HG03457 (cell line): Measurements from ENCODE around the gene AP2A2.
A peak's percentile ranks its signal among the peaks of the same experiment; 100 is the strongest.

Source experiments
- ATAC-seq: cut with Tn5 transposase; IDR thresholded peaks from one replicate; pipeline ENCODE4 v1.9.1; 2021; ENCODE audit warnings: moderate number of reproducible peaks; ENCODE audit not compliant: unreplicated experiment

Gene AP2A2

DNA sequence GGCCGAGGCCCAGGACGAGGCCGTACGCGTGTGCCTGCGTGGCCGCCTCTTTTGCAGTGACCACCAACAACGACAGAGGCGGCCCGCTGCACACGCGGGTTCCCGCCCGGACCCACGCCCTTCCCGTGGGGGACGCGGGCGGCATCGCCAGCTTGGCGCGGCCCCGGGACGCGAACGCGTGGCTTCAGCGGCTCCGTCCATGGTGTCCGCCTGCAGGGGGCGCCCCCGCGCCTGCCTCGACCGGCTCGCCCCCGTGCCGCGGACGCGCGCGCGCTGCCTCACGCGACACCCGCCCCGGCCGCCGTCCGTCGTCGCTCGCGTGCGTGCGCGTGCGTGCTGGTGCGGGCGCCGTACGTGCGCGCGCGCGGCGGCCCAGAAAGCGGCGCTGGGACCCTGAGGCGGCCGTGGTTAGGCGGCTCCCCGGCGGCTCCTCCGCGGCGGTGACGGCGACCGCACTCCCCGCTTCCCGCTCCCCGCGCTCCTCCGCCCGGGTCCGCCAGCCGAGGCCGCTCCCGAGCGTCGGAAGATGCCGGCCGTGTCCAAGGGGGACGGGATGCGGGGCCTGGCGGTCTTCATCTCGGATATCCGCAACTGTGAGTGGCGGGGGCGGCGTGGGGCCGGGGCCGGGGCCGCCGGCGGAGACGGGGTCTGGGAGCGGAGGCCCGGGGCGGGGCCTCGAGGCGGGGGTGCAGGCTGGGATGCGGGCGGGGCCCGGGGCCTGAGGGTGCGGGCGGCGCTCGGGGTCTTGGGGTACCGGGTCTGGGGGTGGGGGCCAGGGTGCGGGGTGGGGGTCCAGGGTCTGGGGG, at the start of gene AP2A2:
Gene AP2A2 (plus strand): TSS at position 375 of the 806 bp plus-strand sequence. CDS start 152 bp downstream, at position 527.
- peak; percentile 52 for ATAC-seq

DNA sequence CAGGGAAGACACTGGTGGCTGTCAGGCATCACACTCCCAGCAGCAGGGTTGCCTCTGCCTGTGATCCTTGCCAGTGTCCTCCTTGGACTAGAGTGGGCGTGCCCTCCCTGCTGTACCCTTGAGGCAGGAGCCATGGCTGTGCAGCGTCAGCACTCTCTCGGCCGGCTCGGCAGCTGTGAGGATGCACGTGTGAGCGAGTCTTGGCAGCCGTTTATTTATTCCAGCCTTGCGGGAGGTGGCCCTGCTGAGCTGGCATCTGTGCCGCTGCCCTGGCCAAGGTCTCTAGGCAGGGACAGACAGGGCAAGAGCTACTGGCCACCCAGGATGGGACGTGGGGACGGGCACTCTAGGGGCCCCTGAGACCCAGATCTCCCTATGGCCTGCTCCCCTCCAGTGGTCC, 49.1 kb upstream of the AP2A2 start:
- no peak for ATAC-seq

DNA sequence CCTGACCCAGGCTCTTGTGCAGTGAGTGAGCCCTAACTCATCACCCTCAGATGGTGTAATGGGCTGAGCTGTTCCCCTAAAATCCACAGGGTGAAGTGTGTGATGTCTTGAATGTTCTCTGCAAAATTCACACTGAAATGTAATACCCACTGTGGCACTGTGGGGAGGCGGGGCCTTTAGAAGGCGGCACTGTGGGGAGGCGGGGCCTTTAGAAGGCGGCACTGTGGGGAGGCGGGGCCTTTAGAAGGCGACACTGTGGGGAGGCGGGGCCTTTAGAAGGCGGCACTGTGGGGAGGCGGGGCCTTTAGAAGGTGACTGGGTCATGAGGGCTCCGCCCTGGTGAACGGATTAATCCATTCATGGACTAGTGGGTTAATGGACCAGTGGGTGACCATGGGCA, 48.1 kb upstream of the AP2A2 start:
- no peak for ATAC-seq

DNA sequence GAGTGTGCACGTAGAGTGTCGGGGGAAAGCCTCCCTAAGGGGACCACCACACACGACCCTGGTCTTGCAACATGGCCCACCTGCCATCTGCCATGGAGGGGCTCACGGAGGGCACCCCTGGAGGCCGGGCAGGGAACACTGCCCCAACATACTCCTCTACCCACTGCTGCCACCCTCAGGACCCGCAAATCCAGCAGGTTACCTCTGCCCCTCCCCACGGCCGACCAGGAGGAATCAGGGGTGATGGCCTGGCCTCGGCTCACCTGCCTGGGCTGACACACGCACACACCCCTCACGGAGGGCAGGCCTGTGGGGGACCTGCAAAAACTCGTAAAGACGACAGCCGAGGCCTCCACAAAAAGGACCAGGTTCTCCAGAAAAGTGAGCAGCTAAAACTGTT, 45.2 kb upstream of the AP2A2 start:
- no peak for ATAC-seq

DNA sequence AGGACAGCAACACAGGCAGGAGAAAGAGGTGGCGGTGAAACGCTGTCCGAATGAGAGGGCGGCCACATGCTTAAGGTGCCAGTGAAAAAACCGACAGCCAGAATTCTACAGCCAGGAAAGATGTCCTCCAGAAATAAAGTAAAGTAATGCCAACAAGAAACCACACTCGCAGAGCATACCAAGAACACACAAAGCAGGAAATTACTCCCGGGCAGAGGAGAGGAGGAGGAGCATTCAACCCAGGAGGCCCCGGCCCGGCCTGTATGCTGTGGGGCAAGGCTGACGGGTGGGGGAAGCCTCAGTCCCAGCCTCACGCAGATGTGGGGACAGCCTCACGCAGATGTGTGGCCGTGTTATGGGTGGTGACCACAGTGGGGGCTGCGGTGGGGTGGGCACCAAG, 43.1 kb upstream of the AP2A2 start:
- ATAC-seq = no peak

DNA sequence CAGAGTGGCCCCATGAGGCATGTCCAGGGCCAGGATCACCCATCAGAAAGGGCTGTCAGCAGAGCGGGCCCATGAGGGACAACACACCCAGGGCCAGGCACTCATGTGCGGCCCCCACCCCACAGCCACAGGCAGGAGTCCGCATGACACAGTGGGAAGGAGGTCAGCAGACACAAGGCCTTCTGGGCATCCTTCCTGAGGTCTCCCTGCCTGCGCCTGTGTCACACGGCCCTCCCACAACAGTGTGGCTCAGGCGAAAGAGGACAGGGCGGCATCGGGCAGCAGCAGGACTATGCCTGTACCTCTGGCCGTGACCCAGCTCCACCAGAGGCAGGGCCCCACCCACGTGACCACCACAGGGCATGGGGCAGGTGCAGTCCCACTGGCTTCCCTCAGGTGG, 42.1 kb upstream of the AP2A2 start:
- ATAC-seq = no peak

DNA sequence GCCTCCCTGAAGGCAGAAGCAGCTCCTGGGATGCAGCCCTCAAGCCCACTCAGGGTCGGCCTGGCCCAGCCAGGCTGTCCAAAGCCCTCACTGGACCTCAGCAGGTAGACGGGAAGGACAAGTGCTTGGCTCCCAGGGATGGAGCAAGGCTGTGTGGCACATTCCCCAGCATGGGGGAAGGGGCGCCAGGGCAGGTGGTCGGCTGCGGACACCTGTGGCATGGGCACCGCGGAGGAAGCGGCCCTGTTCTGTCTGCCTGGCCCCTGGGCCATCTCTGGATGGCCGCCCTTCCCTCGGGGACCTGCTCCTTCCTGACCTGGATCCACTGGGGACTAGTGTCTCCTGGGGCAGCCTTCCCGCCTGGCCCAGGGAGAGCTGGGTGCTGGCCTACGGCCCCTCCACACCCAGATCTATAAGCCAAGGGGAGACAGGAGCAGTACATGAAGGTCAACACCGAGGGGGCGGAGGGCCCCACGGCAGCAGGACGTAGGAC, 41.0 kb upstream of the AP2A2 start:
- ATAC-seq = no peak

DNA sequence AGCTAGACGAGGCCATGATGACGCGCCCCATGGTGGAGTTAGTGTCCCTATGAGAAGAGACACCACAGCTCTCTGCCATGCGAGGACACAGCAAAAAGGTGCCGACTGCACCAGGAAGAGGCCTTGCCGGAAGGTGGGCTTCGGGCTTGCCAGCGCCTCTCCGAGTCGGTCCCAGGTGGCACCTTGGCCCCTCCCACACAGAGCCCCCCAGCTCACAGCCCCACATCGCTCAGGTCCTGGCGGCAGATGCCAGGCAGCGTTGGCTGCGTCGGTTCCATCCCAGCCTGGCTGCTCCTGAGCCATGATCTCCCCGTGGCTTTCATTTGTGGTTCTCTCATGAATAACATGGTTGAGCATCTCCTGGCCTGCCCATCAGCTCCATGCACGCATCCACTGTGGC, 39.1 kb upstream of the AP2A2 start:
- ATAC-seq = no peak

DNA sequence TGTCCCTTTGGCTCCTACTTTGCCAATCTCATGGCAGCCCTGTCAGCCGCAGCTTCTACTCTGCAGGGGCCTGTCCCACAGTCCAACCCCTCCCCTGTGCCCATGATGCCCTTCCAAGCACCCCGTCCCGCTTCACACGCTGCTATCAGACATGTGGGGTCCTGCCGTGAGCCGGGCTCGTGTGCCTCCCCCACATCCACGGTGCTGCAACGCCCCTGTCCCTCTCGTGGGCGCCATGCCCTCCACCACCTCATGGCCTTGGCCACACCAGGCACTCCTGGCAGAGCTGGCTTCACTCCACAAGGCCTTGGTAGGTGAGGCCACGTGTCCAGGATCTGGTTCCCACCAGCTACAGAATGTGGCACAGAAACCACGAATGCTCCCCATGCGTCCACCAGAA, 38.1 kb upstream of the AP2A2 start:
- ATAC-seq = no peak

DNA sequence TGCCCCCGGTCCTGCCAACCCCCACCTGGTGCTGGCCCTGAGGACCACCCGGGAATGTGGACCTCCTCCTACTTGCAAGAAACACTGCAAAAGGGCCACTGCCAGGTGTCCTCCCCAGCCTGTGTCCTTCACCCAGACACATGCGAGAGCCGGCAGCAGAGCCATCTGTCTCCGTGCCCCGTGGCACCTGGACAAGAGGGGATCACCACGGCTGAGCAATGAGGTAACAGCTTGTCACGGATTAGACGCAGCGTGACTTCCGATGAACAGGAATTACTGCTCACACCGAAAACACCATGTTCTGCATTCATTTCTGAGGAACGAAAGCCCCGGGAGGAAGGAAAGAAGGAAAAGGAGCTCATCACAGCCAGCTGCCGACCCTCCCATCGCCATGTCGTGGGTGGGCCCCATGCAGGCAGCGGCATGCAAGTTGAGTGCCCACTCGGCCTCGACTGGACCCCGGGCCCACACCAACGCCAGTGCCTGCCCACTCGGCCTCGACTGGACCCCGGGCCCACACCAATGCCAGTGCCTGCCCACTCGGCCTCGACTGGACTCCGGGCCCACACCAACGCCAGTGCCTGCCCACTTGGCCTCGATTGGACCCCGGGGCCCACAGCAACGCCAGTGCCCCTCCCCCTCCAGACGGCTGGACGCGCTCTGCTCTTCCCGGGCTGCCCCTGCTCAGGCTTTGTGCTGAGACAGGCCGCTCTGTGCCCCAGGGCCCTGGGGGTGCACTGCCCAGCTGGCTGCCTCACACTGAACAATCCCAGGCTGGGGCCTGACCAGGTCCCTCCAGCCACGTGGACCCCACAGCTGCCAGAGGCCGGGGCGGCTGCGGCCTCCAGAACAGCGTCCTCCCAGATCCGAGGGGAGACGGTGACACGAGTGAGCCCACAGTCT, 37.1 kb upstream of the AP2A2 start:
- ATAC-seq = no peak

DNA sequence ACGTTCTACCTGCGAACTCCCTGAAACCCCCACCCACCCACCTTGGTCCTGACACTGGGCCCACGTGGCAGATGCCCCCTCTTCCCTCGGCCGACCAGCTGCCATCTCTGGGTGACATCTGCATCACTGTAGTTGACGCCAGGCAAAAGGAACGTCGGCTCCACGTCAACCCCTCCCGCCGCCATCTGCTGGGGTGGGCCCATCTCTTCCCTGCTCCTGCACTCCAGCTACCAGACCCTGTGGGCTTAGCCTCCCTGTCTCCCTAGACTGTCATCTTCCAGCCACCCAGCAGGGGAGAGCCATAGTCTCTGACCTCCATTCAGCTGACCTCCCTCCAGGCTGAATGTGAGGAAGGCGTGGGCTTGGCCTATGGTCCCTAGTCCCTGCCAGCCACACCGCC, 36.4 kb upstream of the AP2A2 start:
- no peak for ATAC-seq

DNA sequence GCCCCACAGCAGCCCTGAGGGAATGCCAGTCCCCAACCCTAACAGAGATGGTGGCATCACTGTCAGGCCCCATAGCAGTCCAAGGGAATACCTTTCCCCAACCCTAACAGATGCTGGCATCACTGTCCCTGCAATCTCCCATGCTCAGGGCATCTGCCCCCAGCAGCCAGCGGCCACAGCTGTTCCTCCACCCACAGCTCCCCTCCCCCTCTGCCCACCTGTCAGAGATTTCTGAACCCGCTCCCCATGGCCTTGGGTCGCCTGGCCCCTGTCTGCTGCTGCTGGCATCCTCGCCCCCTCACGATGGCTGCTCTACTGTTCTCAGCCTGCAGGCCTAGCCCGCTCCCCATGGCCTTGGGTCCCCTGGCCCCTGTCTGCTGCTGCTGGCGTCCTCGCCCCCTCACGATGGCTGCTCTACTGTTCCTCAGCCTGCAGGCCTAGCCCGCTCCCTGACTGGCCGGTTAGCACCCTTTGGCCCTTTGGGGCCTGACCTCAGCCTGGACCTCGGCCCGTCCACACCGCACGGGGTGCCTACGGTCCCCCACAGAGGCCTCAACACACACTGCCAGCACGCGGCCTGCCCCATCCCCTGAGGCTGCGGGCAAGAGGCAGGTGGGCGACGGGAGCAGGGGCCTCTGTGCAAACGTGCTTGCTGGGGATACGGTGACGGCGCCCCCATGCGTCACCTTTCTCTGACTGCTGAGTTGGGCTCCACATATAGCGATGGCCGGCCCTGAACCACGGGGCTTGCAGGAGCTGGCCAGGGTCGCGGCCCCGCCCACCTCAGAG, 35.8 kb upstream of the AP2A2 start:
- no peak for ATAC-seq

DNA sequence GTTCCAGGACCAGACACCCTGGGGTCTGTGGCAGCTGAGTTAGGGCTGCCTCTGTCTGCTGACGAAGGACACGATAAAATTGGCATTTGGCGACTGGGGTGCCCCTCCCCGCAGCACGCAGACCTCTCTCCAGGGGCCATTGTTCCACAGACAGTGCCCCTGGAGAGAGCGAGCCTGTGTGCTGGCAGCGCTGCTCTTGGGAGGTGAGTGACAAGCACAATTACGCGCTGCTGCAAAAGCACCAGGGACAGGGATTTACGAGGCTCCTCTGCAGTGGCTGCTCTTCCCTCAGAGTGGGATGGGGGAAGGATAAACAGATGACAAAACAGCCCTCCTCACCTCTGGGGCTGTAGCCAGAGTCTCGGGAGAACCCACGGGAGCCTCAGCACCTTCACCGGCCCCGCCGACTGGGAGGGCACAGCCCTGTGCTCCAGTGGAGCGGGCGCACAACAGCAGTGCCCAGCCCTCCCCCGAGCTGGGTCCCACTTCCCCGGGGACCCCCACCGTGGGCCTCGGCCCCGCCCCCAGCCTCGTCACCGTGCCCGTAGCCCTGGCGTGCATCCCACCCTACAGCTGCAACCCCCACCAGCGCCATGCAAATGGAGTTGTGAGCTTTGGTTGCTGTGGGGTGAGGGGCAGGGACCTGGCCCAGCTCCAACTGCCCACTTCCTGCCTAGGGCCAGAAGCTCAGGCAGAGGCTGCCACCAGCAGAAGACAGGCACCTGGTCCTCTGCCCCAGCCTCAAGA, 34.7 kb upstream of the AP2A2 start:
- ATAC-seq = no peak

DNA sequence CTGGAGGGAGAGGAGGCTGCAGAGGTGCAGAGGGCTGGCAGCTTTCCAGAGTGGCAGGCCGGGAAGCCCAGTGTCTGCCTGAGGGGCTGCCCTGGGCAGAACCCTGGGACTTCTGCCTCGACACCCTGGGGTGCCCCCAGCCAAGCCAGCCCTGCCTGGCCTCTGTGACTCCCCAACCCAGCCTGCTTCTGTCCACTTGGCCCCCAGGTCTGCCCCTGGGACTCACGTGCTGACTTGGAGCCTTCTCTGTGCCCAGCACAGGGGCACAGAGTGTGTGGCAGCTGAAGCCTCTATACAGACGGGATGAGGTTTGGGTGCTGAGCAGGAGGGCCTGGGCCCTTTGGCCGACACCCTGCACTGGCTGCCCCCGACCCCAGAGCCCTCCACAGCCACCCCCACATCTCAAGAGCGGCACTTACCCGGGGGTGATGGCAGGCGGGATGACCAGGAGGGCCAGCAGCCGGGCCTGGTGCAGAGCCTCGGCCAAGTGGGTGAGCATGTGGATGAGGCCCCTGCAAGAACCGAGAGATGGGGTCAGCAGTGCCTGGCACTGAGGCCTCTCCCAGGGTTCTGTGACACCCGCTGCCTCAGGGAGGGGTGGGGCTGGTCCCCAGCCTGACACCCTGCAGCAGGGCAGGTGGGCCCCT, 32.5 kb upstream of the AP2A2 start:
- ATAC-seq = no peak

DNA sequence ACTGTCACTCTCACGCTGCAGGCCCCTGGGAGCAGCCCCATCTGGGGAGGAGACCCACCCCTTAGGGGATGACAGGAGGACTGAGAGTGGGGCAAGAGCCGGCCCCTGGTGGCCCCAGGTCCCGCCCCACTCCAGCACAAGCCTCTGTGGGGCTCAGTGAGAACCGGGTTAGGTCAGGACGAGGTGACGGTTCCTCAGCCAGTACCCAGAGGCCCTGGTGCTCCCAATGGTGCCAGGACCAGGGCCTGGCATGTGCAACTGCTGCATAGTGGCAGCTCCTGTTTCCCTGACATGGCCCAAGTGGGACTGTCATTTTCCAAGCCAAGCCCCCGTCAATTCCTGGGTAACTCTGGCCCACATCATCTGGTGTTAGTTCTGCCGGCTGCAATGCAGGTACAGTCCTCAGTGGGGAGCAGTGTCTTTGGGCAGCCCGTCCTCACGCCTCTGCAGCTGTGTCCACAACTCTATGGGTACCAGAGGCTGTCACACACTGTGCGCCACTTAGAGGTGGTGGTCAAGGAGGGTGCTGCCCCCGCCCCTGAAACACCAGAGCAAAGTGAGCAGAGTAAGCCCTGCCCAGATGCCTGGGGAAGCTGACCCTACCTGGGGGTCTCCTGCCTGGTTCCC, 31.0 kb upstream of the AP2A2 start:
- ATAC-seq = no peak

DNA sequence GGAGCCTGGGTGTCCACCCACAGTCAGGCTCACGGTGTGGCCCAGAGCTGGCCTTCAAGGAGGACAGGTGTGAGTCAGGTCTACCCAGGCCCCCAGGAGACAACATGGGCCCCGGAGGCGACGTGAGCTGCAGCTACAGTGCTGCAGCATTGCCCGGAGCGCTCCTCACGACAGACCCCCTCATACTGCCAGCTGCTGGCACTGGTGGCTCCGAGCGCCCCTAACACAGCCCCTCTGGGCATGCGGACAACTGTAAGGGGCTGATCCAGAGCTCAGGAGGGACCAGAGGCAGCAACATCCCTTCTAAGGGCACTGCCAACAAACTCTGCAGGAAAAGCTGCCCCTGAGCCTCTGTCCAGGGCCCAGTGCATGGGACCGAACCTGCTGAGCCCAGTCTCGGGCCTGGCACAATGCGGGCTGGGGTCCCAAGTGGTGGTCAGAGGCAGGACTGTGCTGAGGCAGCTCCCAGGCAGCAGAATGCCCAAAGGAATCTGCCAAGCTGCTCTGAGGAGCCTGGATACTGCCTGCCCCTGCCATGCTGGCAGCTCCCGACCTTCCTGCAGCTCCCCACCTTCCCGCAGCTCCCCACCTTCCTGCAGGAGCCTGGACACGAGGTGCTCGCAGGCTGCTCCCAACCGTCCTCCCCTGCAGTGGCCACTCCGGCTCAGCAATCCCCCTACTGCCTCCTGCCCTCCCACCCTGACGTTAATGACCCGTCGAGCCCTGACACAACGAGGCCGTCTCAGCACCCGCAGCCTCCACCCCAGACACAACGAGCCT, 30.1 kb upstream of the AP2A2 start:
- no peak for ATAC-seq

DNA sequence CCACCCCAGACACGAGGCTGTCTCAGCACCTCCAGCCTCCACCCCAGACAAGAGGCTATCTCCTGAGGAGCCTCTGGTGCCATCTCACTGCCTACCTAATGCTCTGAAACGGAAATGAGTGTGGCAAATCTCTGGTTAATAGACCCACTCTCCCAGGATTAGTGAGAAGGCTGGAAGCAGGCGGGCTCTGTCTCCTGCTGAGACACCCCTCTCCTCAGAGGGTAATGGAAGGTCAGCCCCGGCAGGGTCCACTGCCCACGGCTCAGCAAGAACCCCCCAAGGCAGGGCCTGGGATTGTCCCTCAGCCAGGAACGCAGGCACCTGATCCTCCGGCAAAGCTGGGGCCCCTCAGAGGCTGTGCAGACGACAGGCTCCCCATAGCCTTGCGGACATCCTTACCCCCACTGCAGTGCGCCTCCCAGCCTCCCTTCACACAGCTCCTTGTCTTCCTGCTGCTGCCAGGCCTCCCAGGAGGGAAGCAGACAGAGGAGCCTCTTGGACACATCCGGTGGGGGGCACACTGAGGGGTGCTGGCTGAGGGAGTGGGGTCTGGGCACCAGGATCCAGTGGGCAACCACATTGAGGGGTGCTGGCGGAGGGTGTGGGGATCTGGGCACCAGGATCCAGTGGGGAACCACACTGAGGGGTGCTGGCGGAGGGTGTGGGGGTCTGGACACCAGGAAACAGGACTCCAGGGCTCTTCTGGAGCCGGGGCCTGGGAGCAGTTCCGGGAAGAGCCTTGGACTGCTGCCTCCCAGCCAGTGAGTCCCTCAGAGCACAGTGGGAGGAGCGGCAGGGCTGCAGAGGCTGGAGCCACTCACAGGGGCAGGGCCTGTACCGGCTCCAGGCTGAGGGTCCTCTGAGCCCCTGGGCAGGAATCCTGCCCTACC, 28.2 kb upstream of the AP2A2 start:
- ATAC-seq = no peak

DNA sequence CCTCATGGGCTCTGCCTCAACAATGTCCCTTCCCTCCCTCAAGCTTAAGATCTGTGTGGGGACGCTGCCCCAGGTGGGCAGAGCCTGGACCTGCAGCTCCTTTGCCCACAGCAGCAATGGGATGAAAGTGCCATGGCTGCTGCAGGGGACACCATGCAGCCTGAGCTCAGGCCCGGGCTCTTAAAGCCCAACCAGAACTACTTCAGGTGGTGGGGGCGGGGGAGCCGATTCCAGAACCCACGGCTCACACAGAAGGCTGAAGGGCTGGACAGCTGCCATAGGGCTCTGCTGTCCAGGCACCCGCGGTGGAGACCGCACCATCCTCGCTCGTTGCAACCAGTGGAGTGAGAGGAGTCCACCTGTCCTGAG, 27.5 kb upstream of the AP2A2 start:
- no peak for ATAC-seq
